ENCODE data around the gene CRIP3. TPM values are rescaled to one million over a fixed set of nuclear protein-coding genes. Genes with fewer than 3 reads are reported as not detected.
A peak's percentile ranks its signal among the peaks of the same experiment; 100 is the strongest.

Gene CRIP3
- total and polyA plus RNA-seq, 2 of the 13 experiments (the other 11 are each of a cell fraction or from before 2014, with no cell fraction given), result 6.3 to 9.3 TPM

- TF ChIP-seq ATF6 (CRISPR knock-in tag; conservative IDR thresholded peaks at IDR 0.05) (no peak), ZNF878 (CRISPR knock-in tag; IDR thresholded peaks at IDR 0.05) (peak; percentile 78), RFX3 (CRISPR knock-in tag; IDR thresholded peaks at IDR 0.05) (no peak), ZFP62 (CRISPR knock-in tag; IDR thresholded peaks at IDR 0.05) (no peak), SMYD3 (CRISPR knock-in tag; IDR thresholded peaks at IDR 0.05) (no peak), ZNF784 (CRISPR knock-in tag; IDR thresholded peaks at IDR 0.05; ENCODE audit: borderline replicate concordance) (no peak; the same call in 1 of the 2 replicates), REPIN1 (CRISPR knock-in tag; IDR thresholded peaks at IDR 0.05; ENCODE audit: borderline replicate concordance, low read depth) (peak; percentile 59; the same call in 1 of the 2 replicates), ZNF510 (CRISPR knock-in tag; IDR thresholded peaks at IDR 0.05; ENCODE audit: low read depth) (no peak), RCOR2 (CRISPR knock-in tag; IDR thresholded peaks at IDR 0.05) (peak; percentile 65), CSRNP2 (CRISPR knock-in tag; conservative IDR thresholded peaks at IDR 0.05; ENCODE audit: low read depth) (no peak), HNF4A (CRISPR knock-in tag; IDR thresholded peaks at IDR 0.05) (peak; percentile 98), ZNF30 (CRISPR knock-in tag; IDR thresholded peaks at IDR 0.05) (no peak), TRAFD1 (CRISPR knock-in tag; IDR thresholded peaks at IDR 0.05; ENCODE audit: borderline replicate concordance) (no peak), JUN (CRISPR knock-in tag; IDR thresholded peaks at IDR 0.05) (no peak), CEBPB (IDR thresholded peaks at IDR 0.05; ENCODE audit: borderline replicate concordance, low read depth, low read length) (no peak), CENPX (CRISPR knock-in tag; IDR thresholded peaks at IDR 0.05) (no peak), POLR2AphosphoS5 (IDR thresholded peaks at IDR 0.05; ENCODE audit: low read depth, low read length) (peak; percentile 47; the same call in 1 of the 2 replicates), AHR (CRISPR knock-in tag; IDR thresholded peaks at IDR 0.05) (no peak), STAT5B (CRISPR knock-in tag; IDR thresholded peaks at IDR 0.05) (no peak), SRSF9 (IDR thresholded peaks at IDR 0.05; ENCODE audit: borderline replicate concordance, insufficient read depth, low read depth, low read length, poor library complexity, severe bottlenecking) (no peak), ZBTB42 (CRISPR knock-in tag; IDR thresholded peaks at IDR 0.05) (no peak), ZFAT (CRISPR knock-in tag; conservative IDR thresholded peaks at IDR 0.05) (no peak), ZSCAN22 (CRISPR knock-in tag; IDR thresholded peaks at IDR 0.05) (no peak)
Measured at GRCh38 chr6:43290905-43291355, 17.7 kb downstream of the CRIP3 start (continued).
